GM23338 (cell line): ENCODE results near the gene CAMTA1. TPM values are rescaled to one million over a fixed set of nuclear protein-coding genes. Genes with fewer than 3 reads are reported as not detected.

ENCODE experiments used
- ATAC-seq: fragments of 200-7000 bp; cut with Tn5 transposase; 3 replicates; pipeline ENCODE4 v1.9.1; 2020
- DNase-seq: peaks from one replicate; pipeline ENCODE4 v3.0.0-alpha.2; 2015; ENCODE audit warnings: low spot score
- H2AFZ ChIP-seq: fragments of 200-600 bp; sonication (generic); 2 replicates; pipeline ENCODE4 v1.8.0; 2016; ENCODE audit warnings: antibody characterized with exemption, mild to moderate bottlenecking, moderate library complexity
- H3F3A ChIP-seq: fragments of 200-600 bp; sonication (generic); replicated peaks from 2 replicates; pipeline ENCODE4 v1.8.0; 2017; ENCODE audit warnings: antibody characterized with exemption, mixed run types, low read depth
- H3K27ac ChIP-seq: fragments of 200-600 bp; sonication (generic); 2 replicates; pipeline ENCODE4 v1.6.1; 2016; ENCODE audit warnings: low read depth
- H3K27me3 ChIP-seq: fragments of 200-600 bp; sonication (generic); 2 replicates; pipeline ENCODE4 v1.8.0; 2016; ENCODE audit warnings: mild to moderate bottlenecking, mixed run types, moderate library complexity; ENCODE audit not compliant: insufficient read depth
- H3K36me3 ChIP-seq: fragments of 200-600 bp; sonication (generic); 2 replicates; pipeline ENCODE4 v1.8.0; 2016; ENCODE audit warnings: mild to moderate bottlenecking; ENCODE audit not compliant: insufficient read depth
- H3K4me1 ChIP-seq: fragments of 200-600 bp; sonication (generic); 2 replicates; pipeline ENCODE4 v1.8.0; 2016; ENCODE audit warnings: mild to moderate bottlenecking, moderate library complexity; ENCODE audit not compliant: insufficient read depth
- H3K4me2 ChIP-seq: fragments of 200-600 bp; sonication (generic); 2 replicates; pipeline ENCODE4 v1.7.1; 2017; ENCODE audit warnings: mixed run types
- H3K4me3 ChIP-seq: fragments of 200-600 bp; sonication (generic); 2 replicates; pipeline ENCODE4 v1.6.1; 2016; ENCODE audit warnings: mixed run types
- H3K79me2 ChIP-seq: fragments of 200-600 bp; sonication (generic); replicated peaks from 2 replicates; pipeline ENCODE4 v1.8.0; 2017; ENCODE audit warnings: mild to moderate bottlenecking; ENCODE audit not compliant: insufficient read depth
- H3K9me2 ChIP-seq: fragments of 200-600 bp; sonication (generic); 2 replicates; pipeline ENCODE4 v1.8.0; 2017; ENCODE audit not compliant: insufficient read depth
- H4K20me1 ChIP-seq: fragments of 200-600 bp; sonication (generic); replicated peaks from 2 replicates; pipeline ENCODE4 v1.8.0; 2017; ENCODE audit warnings: mild to moderate bottlenecking; ENCODE audit not compliant: insufficient read depth
- H3K27ac Mint-ChIP-seq: 2 replicates; pipeline ENCODE4 v1.8.0; 2020; ENCODE audit warnings: inconsistent platforms, mild to moderate bottlenecking, moderate library complexity, mixed read lengths
- H3K27me3 Mint-ChIP-seq: 3 replicates; pipeline ENCODE4 v1.8.0; 2022; ENCODE audit warnings: low read depth, mild to moderate bottlenecking, moderate library complexity, mixed read lengths, inconsistent platforms; ENCODE audit not compliant: insufficient read depth, poor library complexity
- H3K36me3 Mint-ChIP-seq: 3 replicates; pipeline ENCODE4 v1.8.0; 2021; ENCODE audit warnings: low read depth, mild to moderate bottlenecking, inconsistent platforms, moderate library complexity, mixed read lengths
- H3K4me1 Mint-ChIP-seq: 3 replicates; pipeline ENCODE4 v1.8.0; 2020; ENCODE audit warnings: mild to moderate bottlenecking, inconsistent platforms, mixed read lengths
- H3K4me3 Mint-ChIP-seq: 3 replicates; pipeline ENCODE4 v1.8.0; 2021; ENCODE audit warnings: moderate library complexity, mild to moderate bottlenecking, inconsistent platforms, mixed read lengths
- H3K9me3 Mint-ChIP-seq: 3 replicates; pipeline ENCODE4 v1.8.0; 2020; ENCODE audit warnings: moderate library complexity, mild to moderate bottlenecking, inconsistent platforms, mixed read lengths
- CREB1 ChIP-seq: fragments of 250-450 bp; sonication (Bioruptor Pico); IDR thresholded peaks from 2 replicates; pipeline ENCODE4 v1.5.0; 2020; ENCODE audit warnings: low read depth, mild to moderate bottlenecking, moderate library complexity
- CTCF ChIP-seq, 2 experiments: fragments of 200-600 bp in 1 of 2; sonication (generic) in 1 of 2; conservative IDR thresholded peaks; 2 replicates each; pipeline versions ENCODE4 v1.5.1 to v1.6.1; 2016 to 2017; ENCODE audit warnings: antibody characterized with exemption in 2 of 2, low read depth in 2 of 2, mild to moderate bottlenecking in 2 of 2, moderate library complexity in 1 of 2
- ETS1 ChIP-seq: IDR thresholded peaks from 2 replicates; pipeline ENCODE4 v1.6.1; 2016; ENCODE audit warnings: antibody characterized with exemption
- EZH2 ChIP-seq: fragments of 200-600 bp; sonication (generic); IDR thresholded peaks from one replicate; pipeline ENCODE4 v1.8.0; 2017; ENCODE audit warnings: antibody characterized with exemption, mild to moderate bottlenecking, low read depth; ENCODE audit not compliant: unreplicated experiment
- EZH2phosphoT487 ChIP-seq: fragments of 200-600 bp; sonication (generic); IDR thresholded peaks from one replicate; pipeline ENCODE4 v1.8.1; 2018; ENCODE audit warnings: antibody characterized with exemption; ENCODE audit not compliant: unreplicated experiment
- JUNB ChIP-seq: IDR thresholded peaks from one replicate; pipeline ENCODE4 v1.6.1; 2016; ENCODE audit warnings: antibody characterized with exemption; ENCODE audit not compliant: unreplicated experiment
- NANOG ChIP-seq: IDR thresholded peaks from 2 replicates; pipeline ENCODE4 v1.6.1; 2016; ENCODE audit warnings: antibody characterized with exemption, borderline replicate concordance
- POLR2AphosphoS5 ChIP-seq: IDR thresholded peaks from 2 replicates; pipeline ENCODE4 v1.6.1; 2016; ENCODE audit warnings: antibody characterized with exemption, low read depth
- STAT1 ChIP-seq: IDR thresholded peaks from one replicate; pipeline ENCODE4 v1.6.1; 2016; ENCODE audit warnings: antibody characterized with exemption; ENCODE audit not compliant: unreplicated experiment
- ZNF114 ChIP-seq: fragments of 250-450 bp; sonication (Bioruptor Pico); IDR thresholded peaks from 2 replicates; pipeline ENCODE4 v1.5.0; 2020; ENCODE audit warnings: mild to moderate bottlenecking, moderate library complexity
- ZNF331 ChIP-seq: fragments of 250-450 bp; sonication (Bioruptor Pico); IDR thresholded peaks from 2 replicates; pipeline ENCODE4 v1.5.0; 2020; ENCODE audit warnings: low read depth, mild to moderate bottlenecking, moderate library complexity
- polyA plus RNA-seq: library from polyadenylated mRNA; unstranded; fragments of >200 nt; fragmentation: Nextera tagmentation; extraction: Ambion mirVana; gene quantifications from 2 replicates; pipeline ENCODE4 v1.2.1, GENCODE V29; 2016
- total RNA-seq: library from RNA; depleted of rRNA; stranded (reverse); fragments of >200 nt; shearing (Covaris generic); gene quantifications from 2 replicates; pipeline ENCODE4 v1.2.3, GENCODE V29; 2014
- TF ChIP-seq, protein P1 (sequence below): IDR thresholded peaks from one replicate; pipeline ENCODE4 v1.6.1; 2018; ENCODE audit warnings: antibody characterized with exemption; ENCODE audit not compliant: unreplicated experiment

The CAMTA1 gene
- total and polyA plus RNA-seq, 2 experiments from 2014 or later = 115 to 519 TPM

DNA sequence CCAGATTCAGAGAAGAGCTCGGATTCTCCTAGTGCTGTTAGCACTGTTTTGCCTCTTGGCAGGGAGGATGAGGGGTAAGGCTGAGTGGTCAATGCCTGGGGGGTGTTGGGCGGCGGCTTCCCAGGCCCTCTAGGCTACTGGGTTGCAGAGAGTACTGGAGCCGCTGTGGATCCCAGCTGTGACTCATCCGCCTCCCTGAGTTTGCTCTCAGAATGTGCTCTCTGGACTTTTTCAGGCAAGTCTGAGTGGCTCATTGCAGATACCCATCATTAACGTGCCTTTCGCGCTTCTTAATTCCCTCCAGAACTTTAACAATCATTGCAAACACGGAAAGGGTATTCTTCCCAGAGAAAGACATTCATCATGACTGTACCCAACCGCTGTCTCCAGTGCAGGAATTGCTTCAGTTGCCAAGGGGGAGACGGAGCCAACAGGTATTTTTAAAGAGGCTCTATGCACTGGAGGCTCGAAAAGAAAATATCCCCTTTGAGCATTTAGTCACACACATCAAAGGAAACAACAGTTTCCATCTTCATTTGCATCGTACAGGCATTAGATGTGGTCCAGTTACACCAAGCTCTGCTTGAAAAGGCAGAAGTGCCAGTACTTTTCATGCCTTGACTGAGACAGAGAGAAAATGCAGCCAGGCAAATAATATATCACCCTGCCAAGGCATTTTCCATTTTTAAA, 14.4 kb upstream of the CAMTA1 start (continued):
- TF ChIP-seq EZH2phosphoT487 (no peak), POLR2AphosphoS5 (no peak), ETS1 (no peak)

- H3K27ac Mint-ChIP-seq = no peak overlapping the region
Observed at GRCh38 chr1:6771441-6771769, 13.8 kb upstream of the CAMTA1 start.

GRCh38 chr1:6774381-6774780, 10.9 kb upstream of the CAMTA1 start:
- H3K36me3 Mint-ChIP-seq = no peaks in the 10 kb centered on the region
- H3K4me2 ChIP-seq = no peak overlapping the region
- H3K27ac Mint-ChIP-seq = no peak overlapping the region
- no peak overlapping the region for H3K27ac ChIP-seq
- 0 out of 2 replicates have a peak, but pooled peaks cover 7% of the 10 kb centered on the region for H3F3A ChIP-seq
- H2AFZ ChIP-seq = no peak overlapping the region
- peaks cover 10% of the 10 kb centered on the region for H3K27me3 Mint-ChIP-seq
- DNase-seq (no peak), ATAC-seq (no peak)
- no peak overlapping the region for H3K4me3 Mint-ChIP-seq
- H4K20me1 ChIP-seq = no peaks in the 10 kb centered on the region
- peaks cover 21% of the 10 kb centered on the region for H3K4me1 ChIP-seq
- H3K9me2 ChIP-seq = no peaks in the 10 kb centered on the region
- H3K4me1 Mint-ChIP-seq = peaks cover 23% of the 10 kb centered on the region
- H3K36me3 ChIP-seq = no peaks in the 10 kb centered on the region
- no peaks in the 10 kb centered on the region for H3K27me3 ChIP-seq
- 0 out of 3 replicates have a peak, but pooled peaks cover 4% of the 10 kb centered on the region for H3K9me3 Mint-ChIP-seq
- H3K4me3 ChIP-seq = no peak overlapping the region
- no peaks in the 10 kb centered on the region for H3K79me2 ChIP-seq
- no peak for TF ChIP-seq EZH2phosphoT487
- TF ChIP-seq, protein P1, sequence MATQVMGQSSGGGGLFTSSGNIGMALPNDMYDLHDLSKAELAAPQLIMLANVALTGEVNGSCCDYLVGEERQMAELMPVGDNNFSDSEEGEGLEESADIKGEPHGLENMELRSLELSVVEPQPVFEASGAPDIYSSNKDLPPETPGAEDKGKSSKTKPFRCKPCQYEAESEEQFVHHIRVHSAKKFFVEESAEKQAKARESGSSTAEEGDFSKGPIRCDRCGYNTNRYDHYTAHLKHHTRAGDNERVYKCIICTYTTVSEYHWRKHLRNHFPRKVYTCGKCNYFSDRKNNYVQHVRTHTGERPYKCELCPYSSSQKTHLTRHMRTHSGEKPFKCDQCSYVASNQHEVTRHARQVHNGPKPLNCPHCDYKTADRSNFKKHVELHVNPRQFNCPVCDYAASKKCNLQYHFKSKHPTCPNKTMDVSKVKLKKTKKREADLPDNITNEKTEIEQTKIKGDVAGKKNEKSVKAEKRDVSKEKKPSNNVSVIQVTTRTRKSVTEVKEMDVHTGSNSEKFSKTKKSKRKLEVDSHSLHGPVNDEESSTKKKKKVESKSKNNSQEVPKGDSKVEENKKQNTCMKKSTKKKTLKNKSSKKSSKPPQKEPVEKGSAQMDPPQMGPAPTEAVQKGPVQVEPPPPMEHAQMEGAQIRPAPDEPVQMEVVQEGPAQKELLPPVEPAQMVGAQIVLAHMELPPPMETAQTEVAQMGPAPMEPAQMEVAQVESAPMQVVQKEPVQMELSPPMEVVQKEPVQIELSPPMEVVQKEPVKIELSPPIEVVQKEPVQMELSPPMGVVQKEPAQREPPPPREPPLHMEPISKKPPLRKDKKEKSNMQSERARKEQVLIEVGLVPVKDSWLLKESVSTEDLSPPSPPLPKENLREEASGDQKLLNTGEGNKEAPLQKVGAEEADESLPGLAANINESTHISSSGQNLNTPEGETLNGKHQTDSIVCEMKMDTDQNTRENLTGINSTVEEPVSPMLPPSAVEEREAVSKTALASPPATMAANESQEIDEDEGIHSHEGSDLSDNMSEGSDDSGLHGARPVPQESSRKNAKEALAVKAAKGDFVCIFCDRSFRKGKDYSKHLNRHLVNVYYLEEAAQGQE = no peak
- no peak for TF ChIP-seq ETS1
- TF ChIP-seq POLR2AphosphoS5 = no peak
- no peak for TF ChIP-seq ZNF331 (CRISPR knock-in tag)
- TF ChIP-seq ZNF114 (CRISPR knock-in tag) = no peak
- no peak for TF ChIP-seq JUNB
- TF ChIP-seq STAT1 = no peak
- TF ChIP-seq NANOG = no peak
- TF ChIP-seq CTCF (conservative IDR thresholded peaks at IDR 0.05; ENCODE audit: low read depth in 2 of 2) = no peak
- no peak for TF ChIP-seq CREB1 (CRISPR knock-in tag)
- no peak for TF ChIP-seq EZH2

More at GRCh38 chr1:6771441-6771769, 13.8 kb upstream of the CAMTA1 start:
- Mint-ChIP-seq H3K27me3 (peaks cover 6% of the 10 kb centered on the region), H3K9me3 (0 out of 3 replicates have a peak, but pooled peaks cover 4% of the 10 kb centered on the region), H3K36me3 (no peaks in the 10 kb centered on the region), H3K4me1 (peaks cover 23% of the 10 kb centered on the region), H3K4me3 (no peak overlapping the region)
- TF ChIP-seq CREB1 (CRISPR knock-in tag) (no peak), STAT1 (no peak), JUNB (no peak)
- no peaks in the 10 kb centered on the region for H4K20me1 ChIP-seq
- H3K9me2 ChIP-seq = no peaks in the 10 kb centered on the region
- 0 out of 2 replicates have a peak, but pooled peaks cover 7% of the 10 kb centered on the region for H3F3A ChIP-seq
- H3K4me1 ChIP-seq = peaks cover 21% of the 10 kb centered on the region
- no peak overlapping the region for H3K4me3 ChIP-seq
- H2AFZ ChIP-seq = peak overlapping the region; percentile 87
- H3K36me3 ChIP-seq = no peaks in the 10 kb centered on the region
- H3K4me2 ChIP-seq = 0 out of 2 replicates have a peak overlapping the region, but pooled peaks have one; percentile 32
- no peaks in the 10 kb centered on the region for H3K27me3 ChIP-seq
- H3K27ac ChIP-seq = no peak overlapping the region
- peak; percentile 24 for DNase-seq
- no peaks in the 10 kb centered on the region for H3K79me2 ChIP-seq
- peak; percentile 46 for ATAC-seq
